Motor neuron (in vitro differentiated cells): Measurements from ENCODE around the gene ZNF783. TPM values are rescaled to one million over a fixed set of nuclear protein-coding genes. Genes with fewer than 3 reads are reported as not detected.

Source experiments
- ATAC-seq, 8 experiments: fragments of 200-7000 bp; cut with Tn5 transposase; replicated peaks in 6 of 8; 2 replicates each; pipeline ENCODE4 v1.8.0; 2021; ENCODE audit warnings: mild to moderate bottlenecking in 8 of 8, moderate library complexity in 8 of 8
- H3K27ac ChIP-seq, 2 donors: fragments of 250-450 bp; sonication (Bioruptor Pico); 2 replicates each; pipeline ENCODE4 v1.9.0; 2021; ENCODE audit warnings: antibody characterized with exemption in 2 of 2, mild to moderate bottlenecking in 2 of 2, moderate library complexity in 1 of 2
- H3K4me1 ChIP-seq, 2 donors: fragments of 250-450 bp; sonication (Bioruptor Pico); replicated peaks in 1 of 2; 2 replicates each; pipeline ENCODE4 v1.6.1; 2021; ENCODE audit warnings: antibody characterized with exemption in 2 of 2, mild to moderate bottlenecking in 2 of 2, moderate library complexity in 1 of 2
- H3K4me3 ChIP-seq, 5 donors: fragments of 250-450 bp; sonication (Bioruptor Pico); 2 replicates each; pipeline ENCODE4 v1.9.0; 2021; ENCODE audit warnings: antibody characterized with exemption in 5 of 5, mild to moderate bottlenecking in 5 of 5, moderate library complexity in 4 of 5
- WGBS, 10 experiments: fragments of 450-650 bp; shearing (Covaris generic); methylation state at CpG; one replicate each; pipeline ENCODE4 v1.0.0; 2022; 5-methylcytosine and 5-hydroxymethylcytosine counted together
- in situ Hi-C, 9 experiments: fragments of 400-800 bp; cut with MboI; loops; one replicate each; pipeline ENCODE4 v1.15.0; 2021; ENCODE audit warnings: low sequenced_read_pairs in 9 of 9, low pct_unique_long_range_greater_than_20kb in 2 of 9; ENCODE audit not compliant: unreplicated experiment in 9 of 9
- total RNA-seq, 8 experiments: library from RNA; unstranded; fragments of 300-600 nt; gene quantifications; 2 replicates each; pipeline versions ENCODE4 v1.2.3 to v1.2.4, GENCODE V29; 2022

ZNF783 gene
- total RNA-seq, 8 experiments from 2014 or later = 9.1 to 24.0 (median 13.5) TPM

- ATAC-seq = no peak
- H3K4me3 ChIP-seq = no peak overlapping the region
- WGBS, 10 experiments = 76 to 96% (median 91%) methylated on average over 3 to 4 of the region's 10 CpGs; no CpG with 5 or more reads in 6 of the 10 experiments
- no peak overlapping the region for H3K27ac ChIP-seq
- in situ Hi-C loops = no loop called here
- H3K4me1 ChIP-seq = peaks cover 3 to 7% of the 10 kb centered on the region in 2 donors
Observed at GRCh38 chr7:149287622-149288021, 25.6 kb downstream of the ZNF783 start.

DNA sequence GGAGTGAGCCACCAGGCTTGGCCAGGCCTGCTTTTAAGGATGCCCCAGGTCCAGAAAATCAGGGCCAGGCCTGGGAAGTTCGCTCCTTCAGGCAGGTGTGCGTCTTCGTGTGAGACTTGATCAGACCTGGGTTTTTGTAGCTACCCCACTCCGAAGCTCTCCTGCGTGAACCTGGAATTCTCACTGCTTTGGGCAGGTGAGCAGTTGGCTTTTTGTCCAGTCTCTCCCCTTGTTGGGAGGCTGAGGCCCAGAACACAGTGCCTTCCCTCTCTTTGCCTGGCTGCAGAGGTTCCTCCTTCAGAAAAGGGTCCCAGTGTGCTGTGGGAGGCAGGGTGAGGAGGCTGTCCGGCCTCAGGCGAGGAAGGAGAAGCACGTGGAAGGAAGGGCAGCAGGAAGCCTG is 27.3 kb downstream of the ZNF783 start:
- WGBS, 10 experiments = 80 to 93% methylated on average over 2 to 3 of the region's 8 CpGs; no CpG with 5 or more reads in 8 of the 10 experiments
- no peak overlapping the region for H3K27ac ChIP-seq
- no peak overlapping the region for H3K4me3 ChIP-seq
- ATAC-seq = no peak
- H3K4me1 ChIP-seq = peaks cover 3 to 7% of the 10 kb centered on the region in 2 donors
- in situ Hi-C loops = no loop called here

GRCh38 chr7:149289856-149290255 is 27.9 kb downstream of the ZNF783 start:
- Histone ChIP-seq H3K27ac (no peak overlapping the region), H3K4me3 (no peak overlapping the region), H3K4me1 (peaks cover 3 to 7% of the 10 kb centered on the region in 2 donors)
- in situ Hi-C loops = no loop called here
- ATAC-seq = no peak
- 100% methylated on average over 1 of the region's 4 CpGs; no CpG with 5 or more reads in 8 of the 10 experiments for WGBS, 10 experiments

- in situ Hi-C loops = no loop called here
- ATAC-seq = peak in 5 of 8 experiments; percentile 5 to 42 (median 9)
- no peak overlapping the region for H3K4me3 ChIP-seq
- WGBS, 10 experiments = 43 to 80% (median 70%) methylated on average over 1 to 5 of the region's 13 CpGs; no CpG with 5 or more reads in 4 of the 10 experiments
- H3K4me1 ChIP-seq = peaks cover under 1 to 2% of the 10 kb centered on the region in 2 donors
- no peak overlapping the region for H3K27ac ChIP-seq
Observed at GRCh38 chr7:149291036-149291780, 29.2 kb downstream of the ZNF783 start.

GRCh38 chr7:149291781-149292461 is 29.9 kb downstream of the ZNF783 start:
- 56 to 94% (median 81%) methylated on average over 1 to 14 of the region's 16 CpGs for WGBS, 10 experiments
- H3K27ac ChIP-seq = no peak overlapping the region
- ATAC-seq = peak in 3 of 8 experiments; percentile 68 to 89 (median 69)
- no peaks in the 10 kb centered on the region for H3K4me1 ChIP-seq
- in situ Hi-C loops = no loop called here
- no peak overlapping the region for H3K4me3 ChIP-seq

DNA sequence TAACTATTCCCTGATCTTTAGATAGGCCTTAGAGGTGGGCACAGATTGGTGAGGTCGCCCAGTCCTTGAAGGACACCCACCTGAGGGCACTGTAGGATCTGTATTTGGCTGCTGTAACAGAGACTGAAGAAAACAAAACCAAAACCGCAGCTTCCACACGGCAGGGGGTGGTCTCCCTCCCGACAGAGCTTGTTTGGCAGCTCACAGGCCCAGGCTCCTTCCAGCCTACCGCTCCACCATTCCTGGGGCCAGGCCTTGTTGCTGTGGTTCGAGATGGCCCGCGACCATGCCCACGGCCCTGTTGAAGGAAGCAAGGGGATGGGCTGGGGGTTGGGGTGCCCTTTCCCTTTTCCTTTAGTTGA is 30.4 kb downstream of the ZNF783 start:
- Histone ChIP-seq H3K4me1 (no peaks in the 10 kb centered on the region), H3K4me3 (no peak overlapping the region), H3K27ac (no peak overlapping the region)
- in situ Hi-C loops = no loop called here
- peak in 1 of 8 experiments; percentile 9 for ATAC-seq
- WGBS, 10 experiments = 67 to 100% (median 93%) methylated on average over 1 to 7 of the region's 9 CpGs; no CpG with 5 or more reads in 4 of the 10 experiments

DNA sequence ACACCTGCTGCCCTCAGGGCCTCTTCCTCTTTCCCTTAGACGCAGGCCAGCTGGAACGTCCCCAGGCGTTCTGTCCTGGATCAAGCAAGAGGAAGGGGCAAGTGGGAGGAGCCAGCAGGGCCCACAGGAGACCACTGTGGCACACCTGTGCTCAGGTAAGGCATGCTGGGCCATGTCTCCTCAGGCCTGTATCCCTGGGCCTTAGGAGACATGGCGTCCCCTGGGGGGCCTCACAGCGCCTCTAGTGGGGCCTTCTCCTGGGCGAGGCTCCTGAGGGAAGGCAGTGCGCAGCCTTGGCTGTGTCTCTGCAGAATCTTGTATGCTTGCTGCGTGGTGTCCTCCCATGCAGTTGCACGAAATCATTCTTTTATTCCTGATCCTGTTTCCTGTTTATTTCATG is 31.3 kb downstream of the ZNF783 start:
- no peaks in the 10 kb centered on the region for H3K4me1 ChIP-seq
- no peak for ATAC-seq
- no peak overlapping the region for H3K4me3 ChIP-seq
- no peak overlapping the region for H3K27ac ChIP-seq
- in situ Hi-C loops = no loop called here
- 80 to 100% (median 95%) methylated on average over 1 to 4 of the region's 9 CpGs; no CpG with 5 or more reads in 6 of the 10 experiments for WGBS, 10 experiments

DNA sequence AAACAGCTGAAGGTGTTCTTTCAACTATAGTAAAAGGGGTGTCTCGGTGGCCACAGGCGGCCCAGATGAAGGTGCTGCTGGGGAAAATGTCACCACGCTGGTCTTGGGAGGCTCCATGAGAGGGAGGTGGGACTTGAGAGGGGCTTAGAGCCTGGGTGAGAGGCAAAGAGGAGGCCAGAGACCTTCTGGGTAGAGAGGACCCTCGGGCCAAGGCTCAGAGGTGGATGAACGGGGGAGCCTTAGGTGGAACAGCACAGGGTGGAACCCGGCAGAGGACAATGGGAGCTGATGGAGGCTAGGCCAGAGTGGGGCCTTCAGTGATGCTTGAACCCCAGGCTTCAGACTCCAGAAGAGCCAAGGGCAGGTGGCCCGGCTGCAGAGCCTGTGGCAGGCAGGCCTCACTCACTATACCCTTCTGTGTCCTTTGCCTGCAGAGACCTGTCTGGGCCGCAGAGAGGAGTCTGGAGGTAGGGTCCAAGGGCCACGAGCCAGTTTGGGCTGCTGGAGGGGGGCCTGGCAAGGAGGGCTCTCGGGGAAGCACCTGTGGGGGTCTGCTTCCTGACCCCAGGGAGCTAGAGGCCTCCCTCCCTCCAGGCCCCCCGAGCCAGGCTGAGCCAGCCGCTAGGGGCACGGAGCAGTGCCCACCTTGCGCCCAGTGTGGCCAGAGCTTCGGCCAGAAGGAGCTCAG is 32.1 kb downstream of the ZNF783 start:
- ATAC-seq = peak in 2 of 8 experiments; percentile 8 to 16
- 60 to 90% (median 77%) methylated on average over 1 to 3 of the region's 15 CpGs; no CpG with 5 or more reads in 3 of the 10 experiments for WGBS, 10 experiments

GRCh38 chr7:149294634-149295480 is 32.9 kb downstream of the ZNF783 start:
- ATAC-seq = no peak
- Histone ChIP-seq H3K4me3 (no peak overlapping the region), H3K27ac (no peak overlapping the region), H3K4me1 (no peaks in the 10 kb centered on the region)
- in situ Hi-C loops = no loop called here
- WGBS, 10 experiments = 80 to 100% (median 91%) methylated on average over 2 to 20 of the region's 55 CpGs; no CpG with 5 or more reads in 5 of the 10 experiments

More for the DNA sequence above, 32.1 kb downstream of the ZNF783 start:
- in situ Hi-C loops = no loop called here
- no peak overlapping the region for H3K27ac ChIP-seq
- no peak overlapping the region for H3K4me3 ChIP-seq
- H3K4me1 ChIP-seq = no peaks in the 10 kb centered on the region

DNA sequence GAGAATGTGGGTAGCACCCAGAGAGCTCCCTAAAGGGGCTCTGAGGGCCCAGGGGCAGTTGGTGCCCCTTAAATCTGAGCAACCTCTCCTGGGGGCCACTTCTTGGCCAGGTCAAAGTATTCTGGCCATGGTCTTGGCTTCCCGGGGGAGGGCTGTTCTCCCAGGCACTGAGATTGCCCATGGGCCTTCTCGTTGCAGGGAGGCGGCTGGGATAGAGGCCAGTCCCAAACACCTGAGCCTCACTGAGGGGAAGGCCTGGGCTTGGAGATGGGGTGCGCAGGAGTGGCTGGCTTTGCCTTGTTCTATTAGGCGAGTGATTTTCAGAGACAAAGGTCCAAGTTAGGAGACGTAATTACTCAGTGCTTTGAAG is 33.5 kb downstream of the ZNF783 start:
- 40 to 100% (median 93%) methylated on average over 1 to 3 of the region's 6 CpGs; no CpG with 5 or more reads in 4 of the 10 experiments for WGBS, 10 experiments

DNA sequence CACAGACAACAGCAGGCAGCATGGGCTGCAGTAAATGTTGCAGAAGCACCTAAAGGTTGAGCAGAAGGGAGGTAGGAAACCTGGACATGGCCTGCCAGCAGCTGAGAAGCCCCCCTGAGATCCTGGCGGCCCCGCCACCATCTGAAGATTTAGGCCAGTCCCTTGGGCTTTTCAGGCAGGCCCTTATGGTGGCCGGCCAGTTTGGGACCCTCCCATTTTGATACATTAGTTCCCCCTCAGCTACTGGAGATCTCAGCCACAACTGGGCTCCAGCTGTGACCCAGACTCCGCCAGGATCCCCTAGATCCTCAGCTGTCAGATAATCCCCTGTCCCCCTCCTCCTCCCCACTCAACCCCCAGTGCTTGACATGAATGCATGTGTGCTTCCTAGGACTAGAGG is 34.4 kb downstream of the ZNF783 start:
- no peak overlapping the region for H3K4me3 ChIP-seq
- in situ Hi-C loops = no loop called here
- H3K27ac ChIP-seq = no peak overlapping the region
- WGBS, 10 experiments = 89% methylated on average over 3 of the region's 4 CpGs; no CpG with 5 or more reads in 9 of the 10 experiments
- ATAC-seq = no peak
- no peaks in the 10 kb centered on the region for H3K4me1 ChIP-seq

More for the DNA sequence above, 33.5 kb downstream of the ZNF783 start:
- in situ Hi-C loops = no loop called here
- Histone ChIP-seq H3K4me1 (no peaks in the 10 kb centered on the region), H3K4me3 (no peak overlapping the region), H3K27ac (no peak overlapping the region)
- ATAC-seq = no peak

DNA sequence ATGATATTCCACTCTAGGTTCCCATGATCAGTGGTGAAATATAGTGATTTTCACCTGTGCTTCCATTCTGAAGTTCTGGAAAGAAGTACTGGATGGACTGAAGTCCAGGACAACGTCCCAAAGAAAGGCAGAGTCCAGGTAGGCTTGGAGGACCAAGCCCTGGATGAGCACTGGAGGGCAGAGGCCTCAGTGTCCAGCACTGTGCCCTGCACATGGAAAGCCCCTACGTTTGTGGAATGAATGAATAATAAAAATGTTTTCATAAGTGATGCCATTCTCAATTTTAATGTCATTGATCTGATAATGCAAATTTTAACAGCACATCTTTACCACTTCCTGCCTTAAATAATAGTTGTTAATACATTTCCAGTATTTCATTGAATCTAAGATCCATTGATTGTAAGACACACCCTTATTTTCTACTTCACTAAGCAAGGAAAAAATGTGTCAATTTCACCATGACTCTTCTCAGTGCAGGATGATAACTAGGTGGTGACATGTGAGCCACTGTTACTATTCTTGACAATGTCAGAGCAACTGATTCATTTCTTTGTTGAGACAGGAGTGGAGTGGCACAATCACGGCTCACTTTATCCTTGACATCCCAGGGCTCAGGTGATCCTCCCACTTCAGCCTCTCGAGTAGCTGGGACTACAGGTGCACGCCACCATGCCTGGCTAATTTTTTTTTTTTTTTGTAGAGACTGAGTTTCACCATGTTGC is 35.2 kb downstream of the ZNF783 start:
- Histone ChIP-seq H3K4me3 (no peak overlapping the region), H3K27ac (no peak overlapping the region), H3K4me1 (no peaks in the 10 kb centered on the region)
- peak in 2 of 8 experiments; percentile 4 to 12 for ATAC-seq
- WGBS, 10 experiments = 20 to 85% (median 41%) methylated on average over 1 to 4 of the region's 5 CpGs; no CpG with 5 or more reads in 1 of the 10 experiments
- in situ Hi-C loops = no loop called here
